G401.6 (cell line): Measurements from ENCODE around the gene UBE2G2.
"Not testable (repeated sequence)": the region's sequence is repeated elsewhere in the genome, so short reads cannot be mapped to it uniquely, and the experiment has no call there.

Experiments used
- FAIRE-seq: peaks from 2 replicates; lab custom pipeline; 2012; peaks lifted over from hg19 to GRCh38; lab: Jason Lieb, UNC

UBE2G2 gene

DNA sequence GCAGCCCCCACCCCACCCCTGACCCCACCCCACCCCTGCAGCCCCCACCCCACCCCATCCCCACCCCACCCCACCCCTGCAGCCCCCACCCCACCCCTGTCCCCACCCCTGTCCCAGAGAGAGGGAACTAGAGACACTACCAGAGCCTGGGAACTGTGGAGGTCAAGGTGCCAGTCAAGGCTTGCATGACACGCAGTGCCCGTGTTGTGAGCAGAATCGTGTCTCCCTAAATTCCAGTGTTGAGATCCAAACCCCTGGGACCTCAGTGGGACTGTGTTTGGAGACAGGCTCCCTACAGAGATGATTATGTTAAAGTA is 34.7 kb upstream of the UBE2G2 start:
- no peak for FAIRE-seq

DNA sequence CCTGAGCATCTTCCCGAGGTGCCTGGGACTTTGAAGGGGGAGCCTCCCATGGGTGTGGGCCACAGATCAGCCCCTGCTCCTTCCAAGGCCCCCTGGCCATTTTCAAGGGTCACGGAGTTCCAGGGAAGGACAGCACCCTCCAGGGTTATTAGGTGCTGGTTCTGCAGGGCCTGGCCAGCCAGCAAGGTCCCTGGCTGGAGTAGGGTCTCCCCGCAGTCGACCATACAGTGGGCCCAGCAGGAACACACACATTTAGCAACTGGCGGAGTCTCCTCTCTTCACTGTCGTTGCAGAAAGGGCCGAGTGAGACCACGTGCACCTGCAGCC is 34.0 kb upstream of the UBE2G2 start:
- no peak for FAIRE-seq

DNA sequence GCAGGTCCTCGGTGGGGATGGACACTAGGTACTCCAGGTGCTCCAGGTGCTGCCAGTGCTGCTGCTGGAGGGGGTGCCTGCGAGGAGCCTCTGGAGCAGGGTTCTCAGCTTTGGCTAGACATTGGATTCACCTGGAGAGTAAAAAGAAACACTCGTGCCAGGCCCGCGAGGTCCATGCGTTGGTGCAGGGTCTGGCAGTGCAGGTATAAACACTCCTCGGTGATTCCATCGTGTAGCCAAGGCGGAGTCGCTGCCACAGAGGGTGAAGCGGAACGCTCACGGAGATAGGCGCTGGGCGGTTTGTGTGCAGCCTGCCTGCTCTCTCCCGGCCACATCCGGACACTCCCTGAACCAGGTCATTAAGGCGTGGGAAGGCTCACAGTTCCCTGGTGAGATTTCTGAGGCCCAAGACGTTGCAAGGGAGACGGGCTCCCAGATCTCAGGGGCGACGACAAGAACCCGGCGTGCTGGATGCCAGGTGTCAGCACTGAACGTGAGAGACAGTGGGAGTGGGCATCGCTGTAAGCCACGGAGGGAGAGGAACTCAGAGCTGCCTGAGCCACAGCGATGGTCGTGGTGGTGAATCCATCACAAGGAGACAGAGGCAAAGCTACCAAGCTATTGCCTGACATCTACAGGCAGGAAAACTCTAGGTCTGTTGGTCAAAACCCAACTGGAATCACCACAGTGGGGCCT is 33.5 kb upstream of the UBE2G2 start:
- FAIRE-seq: no peak

DNA sequence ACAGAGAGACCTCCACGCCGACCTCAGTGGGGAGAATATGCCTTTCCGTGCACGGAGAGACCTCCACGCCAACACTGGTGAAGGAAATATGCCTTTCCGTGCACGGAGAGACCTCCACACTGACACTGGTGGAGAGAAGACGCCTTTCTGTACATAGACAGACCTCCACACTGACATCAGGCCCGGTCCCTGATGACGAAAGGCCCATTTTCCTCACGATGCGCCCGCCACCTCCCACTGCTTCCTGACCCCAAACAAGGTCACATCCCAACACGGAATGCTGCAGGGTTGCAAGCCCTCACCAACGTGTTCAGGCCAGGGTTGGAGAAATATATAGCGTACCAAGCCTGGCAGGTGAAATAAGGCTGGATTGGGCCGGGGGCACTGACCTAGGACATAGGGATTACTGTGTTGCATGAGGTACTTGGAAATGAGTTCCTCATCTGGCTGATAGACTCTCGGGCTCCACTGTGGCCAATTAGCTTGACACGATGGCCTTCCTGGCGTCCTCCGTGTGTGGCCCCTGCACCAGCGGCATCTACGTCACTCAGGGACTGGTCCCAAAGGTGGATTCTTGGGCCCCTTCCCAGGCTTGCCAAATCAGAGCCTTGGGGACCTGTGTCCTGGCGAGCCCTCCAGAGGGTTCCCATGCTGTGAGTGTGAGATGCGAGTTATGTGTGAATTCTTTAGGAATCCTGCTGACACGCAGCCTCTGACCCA is 32.8 kb upstream of the UBE2G2 start:
- FAIRE-seq: no peak

DNA sequence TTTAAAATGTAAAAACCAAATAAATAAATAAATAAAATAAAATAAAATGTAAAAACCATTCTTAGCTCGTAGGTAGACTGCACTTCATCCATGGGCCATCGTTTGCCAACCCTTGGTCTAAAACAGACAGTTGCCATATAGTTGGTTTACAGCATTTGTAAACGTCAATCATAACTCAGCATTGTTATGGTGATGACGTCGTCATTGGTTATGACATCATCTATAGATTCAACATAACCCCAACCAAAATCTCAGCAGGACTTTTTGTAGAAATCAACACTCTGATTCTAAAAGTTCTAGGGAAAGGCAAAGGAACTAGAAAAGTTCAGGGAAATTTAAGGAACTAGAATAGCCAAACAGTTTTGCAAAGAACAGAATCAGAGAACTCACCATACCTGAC is 32.0 kb upstream of the UBE2G2 start:
- no peak for FAIRE-seq

DNA sequence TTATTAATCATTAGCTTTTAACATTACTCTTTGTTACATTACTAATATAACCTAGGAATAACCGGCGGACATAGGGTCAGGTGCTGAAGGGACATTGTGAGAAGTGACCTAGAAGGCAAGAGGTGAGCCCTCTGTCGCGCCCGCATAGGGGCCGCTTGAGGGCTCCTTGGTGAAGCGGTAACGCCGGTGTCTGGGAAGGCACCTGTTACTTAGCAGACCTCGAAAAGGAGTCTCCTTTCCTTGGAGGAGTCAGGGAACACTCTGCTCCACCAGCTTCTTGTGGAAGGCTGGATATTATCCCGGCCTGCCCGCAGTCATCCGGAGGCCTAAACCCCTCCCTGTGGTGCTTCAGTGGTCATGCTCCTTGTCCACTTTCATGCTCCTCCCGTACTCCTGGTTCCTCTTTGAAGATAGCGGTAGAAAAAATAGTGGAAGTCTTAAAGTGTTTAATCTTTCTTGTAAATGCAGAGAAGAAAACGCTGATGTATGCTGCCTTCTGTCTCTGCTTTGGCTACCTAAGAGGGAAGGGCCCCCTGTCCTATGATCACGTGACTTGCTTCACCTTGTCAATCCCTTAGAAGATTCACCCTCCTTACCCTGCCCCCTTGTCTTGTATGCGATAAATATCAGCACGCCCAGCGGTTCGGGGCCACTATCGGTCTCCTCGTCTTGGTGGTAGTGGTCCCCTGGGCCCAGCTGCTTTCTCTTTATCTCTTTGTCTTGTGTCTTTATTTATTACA is 31.1 kb upstream of the UBE2G2 start:
- not testable (repeated sequence) for FAIRE-seq

DNA sequence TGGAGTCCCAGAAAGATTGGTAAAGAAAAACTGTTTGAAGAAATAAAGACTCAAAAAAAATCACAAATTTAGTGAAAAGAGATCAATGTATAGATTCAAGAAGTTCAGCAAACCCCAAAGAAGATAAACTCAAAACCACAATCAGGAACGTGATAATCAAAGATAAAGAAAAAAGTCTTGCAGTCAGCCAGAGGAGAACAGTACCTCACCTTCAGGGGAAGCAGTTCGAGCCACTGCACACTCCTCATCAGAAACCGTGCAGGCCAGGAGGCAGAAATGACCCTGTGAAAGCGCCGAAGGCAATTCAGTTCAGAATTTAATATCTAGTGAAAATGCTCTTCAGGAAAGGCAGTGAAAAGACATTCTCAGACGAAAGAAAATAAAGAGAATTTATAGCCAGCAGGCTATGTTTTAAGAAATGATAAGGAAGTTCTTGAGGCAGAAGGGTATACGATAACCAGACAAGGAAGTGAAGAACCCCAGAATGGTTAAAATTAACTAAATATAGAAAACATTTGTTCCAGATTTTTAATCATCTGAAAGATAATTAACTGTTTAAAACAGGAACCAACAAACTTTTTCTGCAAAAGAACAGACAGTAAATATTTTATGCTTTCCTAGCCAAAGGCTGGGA is 29.7 kb upstream of the UBE2G2 start:
- FAIRE-seq: no peak

DNA sequence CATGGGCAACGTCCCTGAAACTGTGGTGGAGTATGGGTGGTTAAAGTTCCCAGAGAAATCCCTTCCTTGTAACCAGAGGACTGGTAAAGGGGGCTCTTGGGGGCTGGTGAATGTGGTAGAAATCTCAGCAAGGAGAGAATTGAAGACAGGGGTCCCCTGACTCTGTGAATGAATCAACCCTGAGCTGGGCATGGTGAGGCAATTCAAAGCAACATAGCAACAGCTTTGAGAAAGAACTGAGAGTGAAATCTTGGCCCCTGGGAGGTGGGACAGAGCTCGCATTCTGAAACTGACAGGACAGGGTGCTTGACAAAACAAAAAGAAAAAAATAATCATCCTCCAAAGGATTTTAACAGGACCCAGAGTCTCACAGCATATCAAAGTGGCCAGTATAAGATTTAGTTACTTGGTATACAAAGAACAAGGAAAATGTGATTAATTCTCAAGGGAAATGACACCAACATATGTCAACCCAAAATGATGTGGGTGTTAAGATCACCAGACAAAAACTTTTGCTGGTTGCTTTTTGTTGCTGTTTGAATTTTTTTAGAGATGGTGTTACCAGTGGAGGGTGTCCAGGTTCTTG is 28.0 kb upstream of the UBE2G2 start:
- FAIRE-seq: no peak

DNA sequence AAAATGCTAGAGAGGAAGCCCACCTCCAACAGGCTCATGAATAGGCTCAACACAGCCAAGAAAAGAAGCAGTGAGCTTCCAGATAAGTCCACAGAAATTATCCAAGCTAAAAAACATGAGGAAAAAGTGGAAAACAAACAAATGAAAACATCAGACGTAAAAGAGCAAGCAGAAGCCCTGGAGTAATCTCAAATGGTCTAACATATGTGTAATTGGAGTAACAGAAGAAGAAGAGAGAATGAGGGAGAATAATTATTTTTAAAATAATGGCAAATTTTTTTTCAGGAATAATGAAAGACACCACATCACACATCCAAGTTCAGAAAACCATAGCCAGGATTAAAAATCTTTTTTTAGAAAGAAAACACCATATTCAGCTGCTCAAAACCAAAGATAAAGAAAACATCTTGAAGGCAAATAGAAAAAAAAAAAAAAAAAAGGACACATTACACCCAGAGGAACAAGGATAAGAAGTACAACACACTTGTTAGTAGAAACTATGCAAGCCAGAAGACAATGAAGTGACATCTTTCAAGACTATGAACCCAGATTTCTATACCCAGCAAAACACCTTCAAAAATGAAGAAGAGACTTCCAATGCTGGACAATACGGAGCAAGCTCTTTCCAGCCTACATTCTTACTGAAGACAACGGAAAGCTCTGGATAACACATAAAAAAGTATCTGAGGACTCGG is 26.9 kb upstream of the UBE2G2 start:
- no peak for FAIRE-seq

DNA sequence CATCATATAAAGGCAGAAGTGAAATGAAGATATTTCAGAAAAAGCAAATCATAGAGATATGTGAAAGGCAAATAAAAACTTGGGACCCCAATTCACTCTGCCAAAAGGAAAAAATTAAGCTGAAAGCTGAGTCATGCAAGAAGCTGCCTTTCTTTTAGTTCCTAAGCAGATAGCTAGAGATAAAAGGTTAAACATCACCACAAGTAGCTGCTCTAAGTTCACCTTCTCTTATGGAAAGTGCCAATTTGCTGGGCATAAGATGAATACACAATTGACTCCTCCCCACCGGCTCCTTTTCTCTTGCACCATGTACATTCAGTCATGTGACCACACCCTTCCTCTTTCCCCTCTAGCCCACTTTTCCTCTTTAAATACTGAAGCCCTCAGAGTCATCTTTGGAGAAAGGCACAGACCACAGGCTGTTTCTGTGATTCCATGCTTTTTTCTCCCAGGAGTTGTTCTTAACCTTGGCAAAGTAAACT is 21.6 kb upstream of the UBE2G2 start:
- no peak for FAIRE-seq

DNA sequence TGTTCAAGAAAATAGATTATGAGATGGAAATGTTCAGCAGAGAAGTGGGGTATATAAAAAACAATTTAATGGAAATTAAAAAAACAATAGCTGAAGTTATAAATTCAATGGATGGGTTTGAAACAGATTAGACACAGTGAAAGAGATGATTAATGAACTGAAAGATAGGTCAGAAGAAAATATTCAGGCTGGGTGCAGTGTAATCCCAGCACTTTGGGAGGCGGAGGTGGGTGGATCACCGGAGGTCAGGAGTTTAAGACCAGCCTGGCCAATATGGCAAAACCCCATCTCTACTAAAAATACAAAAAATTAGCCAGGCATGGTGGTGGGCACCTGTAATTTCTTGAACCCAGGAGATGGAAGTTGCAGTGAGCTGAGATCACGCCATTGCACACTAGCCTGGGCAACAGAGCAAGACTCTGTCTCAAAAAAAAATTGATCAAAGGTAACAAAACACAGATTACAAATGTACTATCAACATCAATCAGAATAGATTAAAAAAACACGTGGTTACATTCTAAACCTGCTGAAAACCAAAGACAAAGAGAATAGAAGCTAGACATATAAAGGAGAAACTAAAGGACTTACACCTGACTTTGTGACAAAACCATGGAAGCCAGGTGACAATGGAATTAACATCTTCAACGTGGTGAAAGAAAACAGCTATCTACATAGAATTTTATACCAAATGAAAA is 21.0 kb upstream of the UBE2G2 start:
- no peak for FAIRE-seq

DNA sequence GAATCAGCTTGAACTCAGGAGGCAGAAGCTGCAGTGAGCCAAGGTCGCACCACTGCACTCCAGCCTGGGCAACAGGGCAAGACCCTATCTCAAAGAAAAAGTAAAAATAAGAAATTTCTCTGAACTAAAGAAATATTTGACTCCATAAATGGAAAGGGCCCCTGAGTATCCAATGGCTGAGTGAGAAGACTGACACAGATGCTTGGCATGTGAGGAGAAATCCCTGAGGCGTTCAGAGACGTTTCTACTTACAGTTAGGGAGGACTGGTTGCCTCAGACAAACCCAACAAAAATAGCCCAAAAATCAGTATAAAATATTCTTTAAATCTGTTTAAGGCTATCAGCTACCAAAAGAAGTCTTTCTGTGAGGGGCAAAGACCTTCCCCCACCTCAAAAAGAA is 19.2 kb upstream of the UBE2G2 start:
- no peak for FAIRE-seq

DNA sequence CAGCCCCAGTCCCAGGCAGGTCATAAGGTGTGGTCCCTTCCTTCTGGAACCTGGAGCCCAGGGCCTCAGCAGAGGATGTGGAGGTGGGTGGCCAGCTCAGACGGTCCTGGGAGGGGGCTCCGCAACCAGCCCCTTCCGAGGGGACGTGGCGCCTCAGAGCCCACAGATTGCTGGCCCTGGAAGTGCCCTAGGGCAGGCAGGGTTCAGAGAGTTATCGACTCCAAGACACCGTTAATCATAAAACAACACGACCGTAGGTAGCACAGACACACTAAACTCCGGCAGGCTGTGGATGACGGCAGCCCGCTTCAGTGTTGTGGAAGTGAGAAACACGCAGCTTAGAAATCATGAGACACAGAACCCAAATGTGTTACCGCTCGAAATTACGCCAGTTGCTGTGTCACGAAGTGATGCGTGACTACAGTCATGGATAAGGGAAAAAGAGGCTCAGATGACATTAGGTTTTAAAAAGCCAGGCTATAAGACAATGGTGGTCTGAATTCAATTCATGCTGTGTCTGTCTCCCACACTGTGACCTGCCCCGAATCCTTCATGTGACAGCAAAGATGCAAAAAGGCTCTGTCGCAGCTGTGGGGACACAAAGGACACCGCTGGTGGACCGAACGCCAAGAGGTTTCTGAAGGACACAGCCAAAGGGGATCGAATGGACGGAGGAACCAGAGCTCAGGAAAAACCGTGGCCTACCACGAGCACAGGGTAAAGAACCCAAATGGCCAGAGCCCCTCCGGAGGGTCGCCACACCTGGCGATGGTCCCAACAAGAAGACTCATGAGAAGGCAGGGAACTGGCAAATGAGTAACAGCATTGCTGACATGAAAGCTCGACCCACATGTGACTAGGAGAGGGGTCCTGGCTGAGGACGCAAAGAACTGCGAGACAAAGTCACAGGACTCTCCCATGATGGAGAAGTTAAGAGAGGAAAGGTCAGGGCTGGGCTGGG is 17.9 kb upstream of the UBE2G2 start:
- FAIRE-seq: no peak

DNA sequence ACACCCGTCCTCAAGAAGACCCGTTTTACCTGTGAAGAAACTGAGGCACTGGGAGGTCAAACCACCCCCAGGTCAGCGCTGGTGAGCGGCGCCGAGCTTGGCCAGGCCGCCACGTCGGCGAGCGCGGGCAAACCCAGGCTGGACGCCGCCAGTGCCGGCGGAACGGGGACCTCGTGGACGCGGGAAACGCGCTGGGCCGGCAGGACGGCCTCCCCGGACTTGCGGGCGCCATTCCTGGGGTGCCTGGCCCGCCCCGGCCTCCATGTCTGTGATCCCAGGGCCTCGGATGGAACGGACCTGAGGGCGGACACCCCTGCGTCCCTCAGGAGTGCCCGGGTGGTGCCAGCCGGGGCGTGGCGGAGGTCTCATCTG is 17.0 kb upstream of the UBE2G2 start:
- no peak for FAIRE-seq

DNA sequence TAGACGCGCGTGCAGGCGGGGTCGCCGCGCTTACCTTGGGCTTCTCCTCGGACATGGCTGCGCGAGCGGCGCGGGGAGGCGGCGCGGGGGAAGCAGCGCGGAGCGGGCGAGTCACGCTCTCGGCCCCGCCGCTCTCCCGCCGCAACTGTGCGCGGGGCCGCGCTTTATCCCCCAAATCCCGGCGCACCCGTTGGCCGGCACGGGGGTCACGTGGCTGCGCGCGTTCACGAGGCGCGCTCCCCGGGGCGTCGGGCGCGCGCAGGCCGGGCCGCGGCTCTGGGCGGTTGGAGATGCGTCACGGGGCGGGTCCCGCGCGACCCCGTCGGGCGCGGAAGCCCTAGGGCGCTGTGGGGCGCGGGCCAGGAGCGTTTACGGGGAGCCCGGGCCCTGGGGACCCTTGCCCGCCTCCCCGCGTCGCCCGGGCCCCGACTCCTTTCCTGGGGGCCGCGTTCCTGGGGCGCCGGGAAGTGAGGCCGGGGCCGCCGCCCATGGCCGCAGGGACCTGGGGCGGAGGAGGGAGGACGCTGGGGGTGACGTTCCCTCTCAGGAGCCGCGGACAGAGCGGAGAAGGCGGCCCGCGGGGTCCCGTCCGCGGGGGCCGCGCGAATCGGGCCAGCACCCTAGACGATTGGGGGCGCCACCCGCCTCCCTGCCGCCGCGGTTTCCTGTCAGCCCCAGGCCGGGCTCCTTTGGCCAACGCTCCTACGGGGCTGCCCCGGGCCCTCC is 16.5 kb upstream of the UBE2G2 start, which contains the start of gene SUMO3:
SUMO3 (minus strand) TSS at position 149 of the 726 bp plus-strand sequence; CDS start at position 55, 94 bp downstream.
- FAIRE-seq: no peak

DNA sequence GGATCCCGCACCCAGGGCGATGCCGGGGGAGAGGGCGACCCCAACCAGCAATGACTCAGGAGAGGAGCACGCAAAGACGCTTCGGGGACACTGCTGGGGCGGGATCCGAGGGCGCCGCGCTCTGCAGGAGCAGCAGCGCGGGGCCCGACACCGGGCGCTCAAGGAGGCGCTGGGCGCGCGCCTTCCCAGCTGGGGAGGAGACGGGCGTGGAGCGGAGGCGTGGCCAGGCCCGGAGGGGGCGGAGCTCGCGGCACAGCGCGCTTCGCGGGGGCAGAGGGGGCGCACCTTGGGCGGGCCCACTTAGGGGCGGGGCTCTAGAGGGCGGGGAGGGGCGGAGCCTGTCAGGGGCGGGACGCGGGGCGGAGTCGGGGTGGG is 15.9 kb upstream of the UBE2G2 start:
- no peak for FAIRE-seq

DNA sequence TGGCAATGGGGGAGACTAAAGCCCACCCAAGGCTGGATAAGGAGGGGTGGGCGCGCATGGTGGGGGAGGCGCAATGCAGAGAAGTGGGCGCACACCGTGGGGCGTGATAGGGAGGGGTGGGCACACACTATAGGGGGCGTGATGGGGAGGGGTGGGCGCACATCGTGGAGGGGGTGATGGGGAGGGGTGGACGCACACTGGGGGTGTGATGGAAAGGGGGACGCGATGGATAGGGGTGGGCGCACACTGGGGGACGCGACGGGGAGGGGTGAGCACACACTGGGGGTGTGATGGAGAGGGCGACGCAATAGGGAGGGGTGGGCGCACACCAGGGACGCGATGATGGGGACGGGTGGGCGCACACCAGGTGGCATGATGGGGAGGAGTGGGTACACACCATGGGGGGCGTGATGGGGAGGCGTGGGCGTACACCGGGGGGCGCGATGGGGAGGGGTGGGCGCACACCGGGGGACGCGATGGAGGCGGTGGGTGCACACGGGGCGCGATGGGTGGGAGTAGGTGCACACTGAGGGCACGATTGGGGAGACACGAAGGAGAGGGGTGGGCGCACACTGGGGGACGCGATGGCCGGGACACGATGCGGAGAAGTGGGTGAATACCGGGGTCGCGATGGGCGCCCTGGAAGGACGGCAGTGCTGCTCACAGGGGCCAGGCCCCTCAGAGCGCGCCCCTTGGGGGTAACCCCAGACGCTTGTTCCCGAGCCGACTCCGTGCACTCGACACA is 15.3 kb upstream of the UBE2G2 start:
- FAIRE-seq: no peak

DNA sequence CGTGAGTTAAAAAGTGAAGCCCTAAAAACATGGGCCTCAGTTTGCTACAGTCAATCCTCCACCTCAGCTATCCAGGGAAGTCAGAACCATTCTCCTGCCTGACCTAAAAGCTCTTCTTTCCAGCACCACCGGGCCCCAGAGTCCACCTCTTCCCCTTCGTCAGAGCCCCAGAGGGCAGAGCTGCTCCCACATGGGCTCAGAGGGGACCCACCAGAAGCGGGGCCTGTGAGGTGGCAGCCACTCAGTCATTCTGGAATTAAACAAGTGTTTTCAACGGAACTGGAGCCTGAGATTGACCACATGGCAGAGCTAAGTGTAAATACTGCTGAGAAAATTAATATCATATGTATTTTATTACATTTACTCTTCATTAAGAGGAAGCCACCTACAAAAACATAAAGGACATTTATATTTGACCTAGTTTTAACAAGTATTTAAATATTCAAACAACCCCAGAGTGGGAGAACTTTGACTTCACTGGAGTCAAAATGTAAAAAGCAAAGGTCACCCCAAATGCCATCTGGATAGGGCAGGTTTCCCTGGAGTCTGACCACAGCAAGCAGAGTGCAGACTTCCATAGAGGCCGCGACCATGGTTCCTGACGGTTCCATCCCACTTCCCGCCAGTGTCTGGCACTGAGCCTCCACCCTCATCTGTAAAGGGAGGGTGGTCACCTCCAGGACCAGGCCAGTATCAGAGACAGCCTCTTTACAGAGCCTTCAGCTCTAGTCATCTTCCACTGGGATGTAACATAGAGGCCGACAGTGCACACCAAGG is 14.4 kb upstream of the UBE2G2 start:
- FAIRE-seq: no peak
